Erythroblast (primary cell): ENCODE results near the gene DLAT.
"Not testable (repeated sequence)": the region's sequence is repeated elsewhere in the genome, so short reads cannot be mapped to it uniquely, and the experiment has no call there.

ENCODE experiments used
- DNase-seq, 2 experiments: peaks; one replicate each; lab custom pipeline; 2025; lab: John Stamatoyannopoulos, UW
- GATA1 ChIP-seq: IDR thresholded peaks from 2 replicates; pipeline ENCODE4 v1.6.1; 2011; ENCODE audit warnings: low read depth, mild to moderate bottlenecking, control low read depth, low read length, moderate library complexity
- POLR2A ChIP-seq: IDR thresholded peaks from 2 replicates; pipeline ENCODE4 v1.6.1; 2011; ENCODE audit warnings: mild to moderate bottlenecking, low read length

DLAT gene

DNA sequence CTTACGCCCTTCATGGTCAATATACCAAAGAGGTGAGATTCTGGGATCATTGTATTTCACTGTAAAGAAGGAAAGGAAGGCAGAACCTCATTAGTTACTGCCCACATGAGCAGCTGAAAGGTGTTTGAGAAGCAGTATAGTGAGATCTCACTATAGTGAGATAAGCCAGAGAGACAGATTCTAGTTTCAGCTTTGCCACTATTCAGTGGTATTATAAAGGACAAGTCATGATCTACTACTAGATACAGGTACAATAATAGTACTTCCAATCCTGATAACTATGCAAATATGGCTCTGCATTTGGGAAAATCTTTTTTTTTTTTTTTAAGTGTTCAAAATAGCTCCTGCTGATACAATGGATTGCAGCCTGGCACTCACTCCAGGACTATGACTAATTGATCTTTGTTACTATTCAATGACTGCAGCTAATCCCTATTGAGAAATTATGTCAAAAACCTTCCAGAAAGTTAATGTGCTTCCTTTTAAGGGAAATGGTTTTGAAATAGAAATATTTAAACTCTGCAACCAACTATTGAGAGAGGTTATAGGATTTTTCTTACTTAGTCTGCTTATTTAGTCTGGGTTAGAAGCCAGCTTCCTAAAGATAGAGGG lies 8.3 kb upstream of the DLAT start:
- no peak for DNase-seq
- no peak for TF ChIP-seq GATA1
- TF ChIP-seq POLR2A, result no peak

DNA sequence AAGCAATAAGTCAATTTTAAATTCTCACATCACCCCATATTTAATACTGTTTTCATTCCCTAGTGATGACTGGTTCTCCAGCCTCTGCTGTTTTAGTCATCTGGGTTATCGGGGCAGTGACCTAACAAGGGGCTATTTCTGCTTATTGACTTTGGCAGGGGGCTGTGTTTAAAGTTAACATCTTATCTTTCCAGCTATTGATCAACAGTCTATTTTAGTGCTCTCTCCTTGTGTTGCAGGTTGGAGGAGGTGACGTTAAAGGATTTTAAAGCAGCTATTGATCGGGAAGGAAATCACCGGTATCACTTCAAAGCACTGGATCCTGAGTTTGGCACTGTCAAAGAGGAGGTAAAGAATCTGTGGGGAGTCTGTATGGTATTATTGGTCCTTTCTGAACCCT lies 7.7 kb upstream of the DLAT start:
- DNase-seq, result no peak
- TF ChIP-seq POLR2A, result no peak
- no peak for TF ChIP-seq GATA1

DNA sequence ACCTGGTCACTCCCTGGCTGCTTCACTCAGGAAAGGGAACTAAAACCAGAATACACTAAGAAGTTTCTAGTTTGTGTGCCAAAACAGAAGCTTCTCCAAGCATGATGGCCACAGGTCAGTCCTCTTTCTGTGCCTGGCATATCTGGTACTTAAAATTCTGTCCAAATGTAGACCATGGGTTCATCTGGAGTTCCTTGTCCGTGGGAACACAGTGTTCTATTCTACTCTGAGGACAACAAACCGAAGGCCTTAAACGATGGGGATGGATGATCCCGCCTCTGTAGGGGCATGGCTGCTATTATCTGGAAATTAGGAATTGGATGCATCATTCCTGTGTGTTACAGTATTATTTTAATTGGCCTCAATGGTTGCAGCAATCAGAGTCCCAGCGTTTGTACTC lies 6.1 kb upstream of the DLAT start:
- TF ChIP-seq POLR2A, result no peak
- TF ChIP-seq GATA1, result no peak
- DNase-seq, result no peak

DNA sequence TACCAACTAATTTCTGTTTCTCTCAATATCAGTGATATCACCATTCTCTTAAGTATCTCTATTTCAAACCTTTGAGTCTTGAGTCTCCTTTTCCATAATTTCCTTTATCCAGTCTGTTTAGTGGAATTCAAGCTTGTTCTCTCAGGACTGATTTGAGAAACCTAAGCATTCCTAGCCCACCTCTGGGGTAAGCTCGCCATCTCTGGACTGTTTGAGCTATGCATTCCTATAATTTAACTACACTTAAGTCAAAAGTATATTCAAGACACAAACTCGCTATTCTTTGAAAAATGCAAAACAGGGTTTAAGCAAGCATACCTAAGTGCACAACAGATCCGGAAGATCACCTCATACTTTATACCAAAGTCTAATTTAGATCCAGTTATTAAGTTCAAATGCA lies 2.1 kb upstream of the DLAT start:
- DNase-seq, result no peak
- no peak for TF ChIP-seq GATA1
- no peak for TF ChIP-seq POLR2A

DNA sequence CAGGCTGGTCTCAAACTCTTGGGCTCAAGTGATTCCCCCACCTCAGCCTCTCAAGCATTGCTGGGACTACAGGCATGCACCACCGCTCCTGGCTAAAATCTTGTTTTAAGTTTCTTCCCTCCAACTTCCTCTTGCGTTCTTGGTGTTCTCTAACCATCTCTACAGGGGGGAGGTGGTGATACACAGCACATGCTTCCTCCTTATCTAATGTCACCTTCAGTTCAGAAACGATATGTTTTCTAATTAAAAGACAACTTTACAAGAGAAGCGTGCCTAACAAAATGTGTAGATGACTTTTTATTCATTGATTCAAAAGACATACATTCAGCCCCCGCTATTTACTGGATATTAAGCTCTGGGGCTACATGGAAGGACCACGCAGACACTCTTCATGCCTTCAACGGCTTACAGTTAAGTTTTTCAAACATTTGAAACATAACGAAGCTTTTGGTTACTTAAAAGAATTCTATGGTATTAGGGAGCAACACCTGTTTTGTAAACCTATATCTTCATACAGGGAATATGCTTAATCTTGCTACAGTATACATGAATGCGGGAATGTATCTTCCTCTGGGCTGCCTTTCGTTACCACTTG lies 933 bp upstream of the DLAT start:
- TF ChIP-seq GATA1 (no peak), POLR2A (no peak)
- peak; percentile 54 to 61 for DNase-seq

DNA sequence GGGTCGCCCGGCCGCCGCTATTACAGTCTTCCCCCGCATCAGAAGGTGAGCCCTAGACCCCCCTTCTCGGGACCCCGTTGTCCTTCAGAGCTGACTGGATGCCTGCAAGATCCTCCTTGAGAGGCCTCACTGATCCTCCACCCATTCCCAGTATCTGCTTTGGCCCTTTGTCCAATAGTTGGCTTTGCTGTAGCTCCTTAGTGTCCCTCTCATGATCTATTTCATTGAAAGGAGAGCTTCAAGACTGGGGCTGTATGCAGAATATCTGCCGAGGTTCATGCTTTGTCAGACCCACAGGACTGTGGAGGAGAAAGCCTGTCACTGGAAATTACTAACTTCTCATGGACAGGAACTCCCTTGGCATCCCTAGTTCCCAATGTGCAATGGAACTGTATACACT lies 499 bp downstream of the DLAT start:
- DNase-seq, result peak; percentile 64 to 66
- TF ChIP-seq POLR2A (no peak), GATA1 (no peak)

DNA sequence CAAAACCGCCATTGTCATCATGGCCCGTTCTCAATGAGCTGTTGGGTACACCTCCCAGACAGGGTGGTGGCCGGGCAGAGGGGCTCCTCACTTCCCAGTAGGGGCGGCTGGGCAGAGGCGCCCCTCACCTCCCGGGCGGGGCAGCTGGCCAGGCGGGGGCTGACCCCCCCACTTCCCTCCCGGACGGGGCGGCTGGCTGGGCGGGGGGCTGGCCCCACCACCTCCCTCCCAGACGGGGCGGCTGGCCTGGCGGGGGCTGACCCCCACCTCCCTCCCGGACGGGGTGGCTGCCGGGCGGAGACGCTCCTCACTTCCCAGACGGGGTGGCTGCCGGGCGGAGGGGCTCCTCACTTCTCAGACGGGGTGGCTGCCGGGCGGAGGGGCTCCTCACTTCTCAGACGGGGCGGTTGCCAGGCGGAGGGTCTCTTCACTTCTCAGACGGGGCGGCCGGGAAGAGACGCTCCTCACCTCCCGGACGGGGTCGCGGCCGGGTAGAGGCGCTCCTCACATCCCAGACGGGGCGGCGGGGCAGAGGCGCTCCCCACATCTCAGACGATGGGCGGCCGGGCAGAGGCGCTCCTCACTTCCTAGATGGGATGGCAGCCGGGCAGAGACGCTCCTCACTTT lies 1.7 kb downstream of the DLAT start:
- DNase-seq, result not testable (repeated sequence)

DNA sequence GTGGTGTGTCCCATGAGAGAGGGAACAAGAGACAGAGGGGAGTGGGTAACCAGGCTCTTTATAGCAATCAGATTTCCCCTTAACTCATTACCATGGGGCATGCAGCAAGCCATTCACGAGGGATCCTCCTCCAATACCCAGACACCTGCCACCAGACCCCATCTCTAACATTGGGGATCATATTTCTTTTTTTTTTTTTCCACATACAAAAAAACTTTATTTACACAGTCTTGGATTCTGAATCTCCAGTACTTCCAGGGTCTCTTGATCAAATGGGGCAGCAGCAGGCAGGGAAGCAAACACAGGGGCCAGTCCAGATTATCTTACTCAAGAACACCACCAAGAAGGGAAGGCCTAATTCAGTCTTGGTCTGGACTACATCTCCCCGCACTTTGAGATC lies 4.3 kb downstream of the DLAT start:
- no peak for DNase-seq
- TF ChIP-seq POLR2A (no peak), GATA1 (no peak)

DNA sequence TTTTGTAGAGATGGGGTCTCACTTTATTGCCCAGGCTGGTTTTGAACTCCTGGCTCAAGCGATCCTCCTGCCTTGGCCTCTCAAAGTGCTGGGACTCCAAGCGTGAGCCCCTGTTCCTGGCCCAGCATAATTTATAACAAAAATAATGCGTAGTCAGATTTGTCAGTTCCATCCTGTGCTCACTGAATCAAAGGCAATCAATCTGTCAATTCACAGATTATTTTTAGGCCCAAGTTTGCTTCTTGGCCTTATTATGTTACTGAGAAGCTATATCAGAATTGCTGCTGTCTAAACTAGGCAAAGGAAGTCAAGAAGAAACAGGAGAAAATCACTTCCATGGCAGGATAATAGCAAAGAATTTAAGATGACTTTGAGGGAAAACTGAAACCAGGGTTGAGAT lies 8.7 kb downstream of the DLAT start:
- TF ChIP-seq POLR2A (no peak), GATA1 (no peak)
- DNase-seq, result no peak

DNA sequence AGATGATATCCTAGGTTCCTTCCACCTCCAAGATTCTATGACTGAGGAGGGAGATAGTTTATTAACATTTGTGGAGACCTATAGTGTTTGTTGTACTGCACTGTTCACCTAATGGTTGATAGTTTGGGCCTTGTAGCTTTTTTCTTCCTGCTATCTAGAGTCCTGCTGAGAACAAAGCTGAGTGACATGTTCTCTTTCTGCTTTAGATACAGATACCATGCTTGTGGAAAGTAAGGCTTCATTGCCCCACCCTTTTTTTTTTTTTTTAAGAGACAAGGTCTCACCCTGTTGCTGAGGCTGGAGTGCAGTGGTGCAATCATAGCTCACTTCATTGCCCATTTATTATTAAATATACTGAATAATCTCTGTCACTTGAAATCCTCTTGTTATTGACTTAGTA lies 12.3 kb downstream of the DLAT start:
- no peak for DNase-seq
- TF ChIP-seq GATA1, result no peak
- no peak for TF ChIP-seq POLR2A

DNA sequence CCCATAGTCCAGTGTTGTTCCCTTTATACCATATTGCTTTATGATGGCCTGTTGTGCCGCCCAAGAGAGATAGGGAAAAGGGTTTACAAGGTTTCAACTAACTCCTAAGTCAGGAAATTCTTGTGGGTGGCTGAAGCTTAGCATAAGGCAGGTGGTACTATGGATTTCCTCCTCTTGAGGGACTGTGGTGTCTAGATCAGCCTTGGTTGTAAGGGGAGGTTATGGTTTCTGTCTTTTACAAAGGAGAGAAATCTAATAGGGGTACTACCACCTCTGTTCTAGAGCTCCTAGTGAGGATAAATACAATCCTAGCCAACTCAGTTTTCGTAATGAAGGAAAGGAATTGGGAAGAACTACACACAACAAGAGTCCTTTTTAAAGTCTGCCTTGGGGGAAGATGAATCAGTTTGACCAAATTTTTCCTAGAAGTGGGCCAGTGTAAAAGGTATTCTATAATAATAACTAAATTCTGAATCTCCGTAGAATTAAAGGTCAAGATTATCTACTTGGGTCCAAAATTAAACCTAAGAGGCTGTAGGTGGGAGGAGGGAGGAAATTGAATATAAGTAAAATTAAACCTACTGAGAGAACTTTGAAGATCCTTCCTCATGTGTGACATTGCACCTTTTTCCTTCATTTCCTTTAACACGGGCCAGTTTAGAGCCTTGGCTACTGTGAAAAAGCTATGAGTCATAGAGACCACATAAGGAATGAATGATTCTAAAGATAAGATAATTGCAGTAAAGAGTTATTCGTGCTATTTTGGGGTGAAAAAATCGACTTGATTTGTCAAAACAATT lies 17.2 kb downstream of the DLAT start:
- TF ChIP-seq GATA1 (no peak), POLR2A (no peak)
- DNase-seq, result peak; percentile 44 to 56

DNA sequence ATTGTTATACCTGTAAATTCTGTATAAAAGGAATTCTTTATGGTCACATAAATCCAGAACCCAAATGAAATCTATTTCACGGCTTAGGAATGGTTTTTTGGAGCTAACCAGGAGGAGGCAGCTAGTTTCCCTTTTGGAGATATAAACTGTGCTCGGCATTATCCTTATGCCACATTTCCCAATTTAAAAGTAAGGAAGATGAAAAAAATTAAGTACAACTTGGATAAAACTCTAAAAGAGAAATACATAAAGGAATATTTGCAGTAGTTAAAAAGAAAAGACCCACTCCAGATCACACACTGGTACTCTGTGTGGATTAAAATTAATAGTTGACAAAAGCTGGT lies 17.7 kb downstream of the DLAT start:
- DNase-seq, result no peak
- TF ChIP-seq POLR2A (no peak), GATA1 (no peak)

DNA sequence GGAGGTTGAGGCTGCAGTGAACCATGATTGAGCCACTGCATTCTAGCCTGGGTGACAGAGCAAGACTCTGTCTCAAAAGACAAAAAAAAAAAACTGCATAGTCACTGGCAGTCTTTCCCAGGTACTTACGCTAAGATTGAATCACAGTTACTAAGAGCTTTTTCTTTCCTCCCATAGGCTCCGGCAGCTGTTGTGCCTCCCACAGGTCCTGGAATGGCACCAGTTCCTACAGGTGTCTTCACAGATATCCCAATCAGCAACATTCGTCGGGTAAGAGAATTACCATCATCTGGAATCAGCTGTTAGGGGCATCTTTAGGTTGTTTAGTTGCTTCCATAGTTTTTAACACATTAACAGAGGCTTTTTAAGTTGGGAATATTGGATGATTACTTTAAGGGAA lies 19.8 kb downstream of the DLAT start:
- DNase-seq, result no peak
- no peak for TF ChIP-seq POLR2A
- no peak for TF ChIP-seq GATA1

DNA sequence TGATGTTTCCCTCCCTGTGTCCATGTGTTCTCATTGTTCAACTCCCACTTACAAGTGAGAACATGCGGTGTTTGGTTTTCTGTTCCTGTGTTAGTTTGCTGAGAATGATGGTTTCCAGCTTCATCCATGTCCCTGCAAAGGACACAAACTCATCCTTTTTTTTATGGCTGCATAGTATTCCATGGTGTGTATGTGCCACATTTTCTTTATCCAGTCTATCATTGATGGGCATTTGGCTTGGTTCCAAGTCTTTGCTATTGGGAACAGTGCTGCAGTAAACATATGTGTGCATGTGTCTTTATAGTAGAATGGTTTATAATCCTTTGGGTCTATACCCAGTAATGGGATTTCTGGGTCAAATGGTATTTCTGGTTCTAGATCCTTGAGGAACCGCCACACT lies 21.4 kb downstream of the DLAT start:
- DNase-seq, result not testable (repeated sequence)

DNA sequence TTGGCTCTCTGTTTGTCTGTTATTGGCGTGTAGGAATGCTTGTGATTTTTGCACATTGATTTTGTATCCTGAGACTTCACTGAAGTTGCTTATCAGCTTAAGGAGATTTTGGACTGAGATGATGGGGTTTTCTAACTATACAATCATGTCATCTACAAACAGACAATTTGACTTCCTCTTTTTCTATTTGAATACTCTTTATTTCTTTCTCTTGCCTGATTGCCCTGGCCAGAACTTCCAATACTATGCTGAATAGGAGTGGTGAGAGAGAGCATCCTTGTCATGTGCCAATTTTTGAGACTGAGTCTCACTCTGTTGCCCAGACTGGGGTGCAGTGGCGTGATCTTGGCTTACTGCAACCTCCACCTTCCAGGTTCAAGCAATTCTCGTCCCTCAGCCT lies 23.0 kb downstream of the DLAT start:
- not testable (repeated sequence) for DNase-seq
